H1 (cell line): ENCODE results near the gene PJVK.

Experiments used
- POLR2A ChIP-seq, 2 experiments: IDR thresholded peaks; 1 replicate in 1 of 2; 2 replicates in 1 of 2; pipeline ENCODE4 v1.6.1; 2011; ENCODE audit warnings: low read depth in 2 of 2, low read length in 2 of 2, mild to moderate bottlenecking in 2 of 2; ENCODE audit errors: control extremely low read depth in 1 of 2
- RAD21 ChIP-seq, 2 experiments: IDR thresholded peaks in 1 of 2; conservative IDR thresholded peaks in 1 of 2; 2 replicates each; pipeline ENCODE4 v1.6.1; 2011; ENCODE audit warnings: low read depth in 2 of 2, low read length in 2 of 2, improper control_type of control experiment in 1 of 2, inconsistent platforms in 1 of 2, mild to moderate bottlenecking in 1 of 2, moderate library complexity in 1 of 2
- SUZ12 ChIP-seq: fragments of 200-600 bp; sonication (generic); IDR thresholded peaks from 2 replicates; pipeline ENCODE4 v1.6.1; 2012; ENCODE audit warnings: mild to moderate bottlenecking, inconsistent platforms, low read length, moderate library complexity, mixed read lengths
- TAF1 ChIP-seq: IDR thresholded peaks from 2 replicates; pipeline ENCODE4 v1.6.1; 2011; ENCODE audit warnings: mild to moderate bottlenecking, low read depth, low read length
- TF ChIP-seq, protein P1 (sequence below): fragments of 300-600 bp; sonication (generic); IDR thresholded peaks from 2 replicates; pipeline ENCODE4 v1.7.1; 2012; ENCODE audit warnings: low read length, moderate library complexity, mild to moderate bottlenecking, inconsistent platforms; ENCODE audit not compliant: insufficient replicate concordance
- TF ChIP-seq, protein P2 (sequence below), 3 experiments: IDR thresholded peaks; 1 replicate in 2 of 3; 2 replicates in 1 of 3; pipeline versions ENCODE4 v1.5.1 to v1.6.1; 2011; ENCODE audit warnings: low read length in 3 of 3, mild to moderate bottlenecking in 3 of 3, inconsistent platforms in 2 of 3, low read depth in 1 of 3, moderate library complexity in 1 of 3; ENCODE audit not compliant: insufficient read depth in 1 of 3; ENCODE audit errors: control extremely low read depth in 1 of 3
- TF ChIP-seq, protein P3 (sequence below): IDR thresholded peaks from 2 replicates; pipeline ENCODE4 v1.6.1; 2011; ENCODE audit warnings: low read depth, mild to moderate bottlenecking, low read length; ENCODE audit not compliant: insufficient read depth

DNA sequence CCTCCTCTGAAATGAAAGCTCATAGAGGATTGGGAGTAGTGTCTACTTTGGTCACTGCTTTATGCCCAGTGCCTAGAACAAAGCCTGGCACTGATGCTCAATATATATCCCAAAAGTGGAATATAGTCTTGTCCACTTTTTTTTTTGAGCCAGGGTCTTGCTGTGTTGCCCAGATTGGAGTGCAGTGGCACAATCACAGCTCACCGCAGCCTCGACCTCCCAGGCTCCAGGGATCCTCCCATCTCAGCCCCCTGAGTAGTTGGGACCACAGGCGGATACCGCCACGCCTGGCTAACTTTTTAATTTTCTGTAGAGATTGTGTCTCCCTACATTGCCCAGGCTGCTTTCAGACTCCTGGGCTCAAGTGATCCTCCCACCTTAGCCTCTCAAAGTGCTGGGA is 23.4 kb downstream of the PJVK start:
- TF ChIP-seq, protein P1, sequence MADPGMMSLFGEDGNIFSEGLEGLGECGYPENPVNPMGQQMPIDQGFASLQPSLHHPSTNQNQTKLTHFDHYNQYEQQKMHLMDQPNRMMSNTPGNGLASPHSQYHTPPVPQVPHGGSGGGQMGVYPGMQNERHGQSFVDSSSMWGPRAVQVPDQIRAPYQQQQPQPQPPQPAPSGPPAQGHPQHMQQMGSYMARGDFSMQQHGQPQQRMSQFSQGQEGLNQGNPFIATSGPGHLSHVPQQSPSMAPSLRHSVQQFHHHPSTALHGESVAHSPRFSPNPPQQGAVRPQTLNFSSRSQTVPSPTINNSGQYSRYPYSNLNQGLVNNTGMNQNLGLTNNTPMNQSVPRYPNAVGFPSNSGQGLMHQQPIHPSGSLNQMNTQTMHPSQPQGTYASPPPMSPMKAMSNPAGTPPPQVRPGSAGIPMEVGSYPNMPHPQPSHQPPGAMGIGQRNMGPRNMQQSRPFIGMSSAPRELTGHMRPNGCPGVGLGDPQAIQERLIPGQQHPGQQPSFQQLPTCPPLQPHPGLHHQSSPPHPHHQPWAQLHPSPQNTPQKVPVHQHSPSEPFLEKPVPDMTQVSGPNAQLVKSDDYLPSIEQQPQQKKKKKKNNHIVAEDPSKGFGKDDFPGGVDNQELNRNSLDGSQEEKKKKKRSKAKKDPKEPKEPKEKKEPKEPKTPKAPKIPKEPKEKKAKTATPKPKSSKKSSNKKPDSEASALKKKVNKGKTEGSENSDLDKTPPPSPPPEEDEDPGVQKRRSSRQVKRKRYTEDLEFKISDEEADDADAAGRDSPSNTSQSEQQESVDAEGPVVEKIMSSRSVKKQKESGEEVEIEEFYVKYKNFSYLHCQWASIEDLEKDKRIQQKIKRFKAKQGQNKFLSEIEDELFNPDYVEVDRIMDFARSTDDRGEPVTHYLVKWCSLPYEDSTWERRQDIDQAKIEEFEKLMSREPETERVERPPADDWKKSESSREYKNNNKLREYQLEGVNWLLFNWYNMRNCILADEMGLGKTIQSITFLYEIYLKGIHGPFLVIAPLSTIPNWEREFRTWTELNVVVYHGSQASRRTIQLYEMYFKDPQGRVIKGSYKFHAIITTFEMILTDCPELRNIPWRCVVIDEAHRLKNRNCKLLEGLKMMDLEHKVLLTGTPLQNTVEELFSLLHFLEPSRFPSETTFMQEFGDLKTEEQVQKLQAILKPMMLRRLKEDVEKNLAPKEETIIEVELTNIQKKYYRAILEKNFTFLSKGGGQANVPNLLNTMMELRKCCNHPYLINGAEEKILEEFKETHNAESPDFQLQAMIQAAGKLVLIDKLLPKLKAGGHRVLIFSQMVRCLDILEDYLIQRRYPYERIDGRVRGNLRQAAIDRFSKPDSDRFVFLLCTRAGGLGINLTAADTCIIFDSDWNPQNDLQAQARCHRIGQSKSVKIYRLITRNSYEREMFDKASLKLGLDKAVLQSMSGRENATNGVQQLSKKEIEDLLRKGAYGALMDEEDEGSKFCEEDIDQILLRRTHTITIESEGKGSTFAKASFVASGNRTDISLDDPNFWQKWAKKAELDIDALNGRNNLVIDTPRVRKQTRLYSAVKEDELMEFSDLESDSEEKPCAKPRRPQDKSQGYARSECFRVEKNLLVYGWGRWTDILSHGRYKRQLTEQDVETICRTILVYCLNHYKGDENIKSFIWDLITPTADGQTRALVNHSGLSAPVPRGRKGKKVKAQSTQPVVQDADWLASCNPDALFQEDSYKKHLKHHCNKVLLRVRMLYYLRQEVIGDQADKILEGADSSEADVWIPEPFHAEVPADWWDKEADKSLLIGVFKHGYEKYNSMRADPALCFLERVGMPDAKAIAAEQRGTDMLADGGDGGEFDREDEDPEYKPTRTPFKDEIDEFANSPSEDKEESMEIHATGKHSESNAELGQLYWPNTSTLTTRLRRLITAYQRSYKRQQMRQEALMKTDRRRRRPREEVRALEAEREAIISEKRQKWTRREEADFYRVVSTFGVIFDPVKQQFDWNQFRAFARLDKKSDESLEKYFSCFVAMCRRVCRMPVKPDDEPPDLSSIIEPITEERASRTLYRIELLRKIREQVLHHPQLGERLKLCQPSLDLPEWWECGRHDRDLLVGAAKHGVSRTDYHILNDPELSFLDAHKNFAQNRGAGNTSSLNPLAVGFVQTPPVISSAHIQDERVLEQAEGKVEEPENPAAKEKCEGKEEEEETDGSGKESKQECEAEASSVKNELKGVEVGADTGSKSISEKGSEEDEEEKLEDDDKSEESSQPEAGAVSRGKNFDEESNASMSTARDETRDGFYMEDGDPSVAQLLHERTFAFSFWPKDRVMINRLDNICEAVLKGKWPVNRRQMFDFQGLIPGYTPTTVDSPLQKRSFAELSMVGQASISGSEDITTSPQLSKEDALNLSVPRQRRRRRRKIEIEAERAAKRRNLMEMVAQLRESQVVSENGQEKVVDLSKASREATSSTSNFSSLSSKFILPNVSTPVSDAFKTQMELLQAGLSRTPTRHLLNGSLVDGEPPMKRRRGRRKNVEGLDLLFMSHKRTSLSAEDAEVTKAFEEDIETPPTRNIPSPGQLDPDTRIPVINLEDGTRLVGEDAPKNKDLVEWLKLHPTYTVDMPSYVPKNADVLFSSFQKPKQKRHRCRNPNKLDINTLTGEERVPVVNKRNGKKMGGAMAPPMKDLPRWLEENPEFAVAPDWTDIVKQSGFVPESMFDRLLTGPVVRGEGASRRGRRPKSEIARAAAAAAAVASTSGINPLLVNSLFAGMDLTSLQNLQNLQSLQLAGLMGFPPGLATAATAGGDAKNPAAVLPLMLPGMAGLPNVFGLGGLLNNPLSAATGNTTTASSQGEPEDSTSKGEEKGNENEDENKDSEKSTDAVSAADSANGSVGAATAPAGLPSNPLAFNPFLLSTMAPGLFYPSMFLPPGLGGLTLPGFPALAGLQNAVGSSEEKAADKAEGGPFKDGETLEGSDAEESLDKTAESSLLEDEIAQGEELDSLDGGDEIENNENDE, result no peak
- TF ChIP-seq RAD21 (IDR thresholded peaks at IDR 0.05 in 1 of 2, conservative IDR thresholded peaks at IDR 0.05 in 1 of 2; ENCODE audit: low read depth in 2 of 2, low read length in 2 of 2) (no peak), TAF1 (no peak), SUZ12 (no peak), POLR2A (IDR thresholded peaks at IDR 0.05; ENCODE audit: control extremely low read depth in 1 of 2, low read depth in 2 of 2, low read length in 2 of 2) (no peak)
- TF ChIP-seq, protein P2, sequence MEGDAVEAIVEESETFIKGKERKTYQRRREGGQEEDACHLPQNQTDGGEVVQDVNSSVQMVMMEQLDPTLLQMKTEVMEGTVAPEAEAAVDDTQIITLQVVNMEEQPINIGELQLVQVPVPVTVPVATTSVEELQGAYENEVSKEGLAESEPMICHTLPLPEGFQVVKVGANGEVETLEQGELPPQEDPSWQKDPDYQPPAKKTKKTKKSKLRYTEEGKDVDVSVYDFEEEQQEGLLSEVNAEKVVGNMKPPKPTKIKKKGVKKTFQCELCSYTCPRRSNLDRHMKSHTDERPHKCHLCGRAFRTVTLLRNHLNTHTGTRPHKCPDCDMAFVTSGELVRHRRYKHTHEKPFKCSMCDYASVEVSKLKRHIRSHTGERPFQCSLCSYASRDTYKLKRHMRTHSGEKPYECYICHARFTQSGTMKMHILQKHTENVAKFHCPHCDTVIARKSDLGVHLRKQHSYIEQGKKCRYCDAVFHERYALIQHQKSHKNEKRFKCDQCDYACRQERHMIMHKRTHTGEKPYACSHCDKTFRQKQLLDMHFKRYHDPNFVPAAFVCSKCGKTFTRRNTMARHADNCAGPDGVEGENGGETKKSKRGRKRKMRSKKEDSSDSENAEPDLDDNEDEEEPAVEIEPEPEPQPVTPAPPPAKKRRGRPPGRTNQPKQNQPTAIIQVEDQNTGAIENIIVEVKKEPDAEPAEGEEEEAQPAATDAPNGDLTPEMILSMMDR (IDR thresholded peaks at IDR 0.05; ENCODE audit: control extremely low read depth in 1 of 3, insufficient read depth in 1 of 3, low read depth in 1 of 3, low read length in 3 of 3), result no peak
- TF ChIP-seq, protein P3, sequence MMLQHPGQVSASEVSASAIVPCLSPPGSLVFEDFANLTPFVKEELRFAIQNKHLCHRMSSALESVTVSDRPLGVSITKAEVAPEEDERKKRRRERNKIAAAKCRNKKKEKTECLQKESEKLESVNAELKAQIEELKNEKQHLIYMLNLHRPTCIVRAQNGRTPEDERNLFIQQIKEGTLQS, result no peak
